ENCODE data around the gene RAB40AL.
"Not testable (repeated sequence)": the region's sequence is repeated elsewhere in the genome, so short reads cannot be mapped to it uniquely, and the experiment has no call there.

RAB40AL gene

GRCh38 chrX:102936972-102937371 lies at the start of gene RAB40AL:
RAB40AL (plus strand) TSS chrX:102937272; CDS start chrX:102937319, 47 bp downstream.
- not testable (repeated sequence) for DNase-seq (ENCODE audit: low spot score)

- no peak for DNase-seq (ENCODE audit: low spot score)
Observed at GRCh38 chrX:102887687-102888086, 49.4 kb upstream of the RAB40AL start.

- no peak for DNase-seq (ENCODE audit: low spot score)
Observed at GRCh38 chrX:102892103-102892502, 45.0 kb upstream of the RAB40AL start.

GRCh38 chrX:102899940-102900916 lies 36.8 kb upstream of the RAB40AL start:
- DNase-seq (ENCODE audit: low spot score), result peak; percentile 21

- no peak for DNase-seq (ENCODE audit: low spot score)
Observed at GRCh38 chrX:102902355-102902754, 34.7 kb upstream of the RAB40AL start.

- no peak for DNase-seq (ENCODE audit: low spot score)
Observed at GRCh38 chrX:102930990-102931756, 5.9 kb upstream of the RAB40AL start.

- DNase-seq (ENCODE audit: low spot score), result peak; percentile 32
Observed at GRCh38 chrX:102934624-102935023, 2.4 kb upstream of the RAB40AL start.

- DNase-seq (ENCODE audit: low spot score), result peak; percentile 34
Observed at GRCh38 chrX:102950908-102951866, 14.1 kb downstream of the RAB40AL start.

- no peak for DNase-seq (ENCODE audit: low spot score)
Observed at GRCh38 chrX:102957751-102958150, 20.7 kb downstream of the RAB40AL start.

- DNase-seq (ENCODE audit: low spot score), result no peak
Observed at GRCh38 chrX:102958794-102959193, 21.7 kb downstream of the RAB40AL start.

- DNase-seq (ENCODE audit: low spot score), result no peak
Observed at GRCh38 chrX:102959471-102959870, 22.4 kb downstream of the RAB40AL start.

- DNase-seq (ENCODE audit: low spot score), result no peak
Observed at GRCh38 chrX:102963955-102964354, 26.9 kb downstream of the RAB40AL start.

GRCh38 chrX:102964940-102965339 lies 27.9 kb downstream of the RAB40AL start:
- DNase-seq (ENCODE audit: low spot score), result no peak

- no peak for DNase-seq (ENCODE audit: low spot score)
Observed at GRCh38 chrX:102966701-102967100, 29.6 kb downstream of the RAB40AL start.

- DNase-seq (ENCODE audit: low spot score), result no peak
Observed at GRCh38 chrX:102968216-102968615, 31.1 kb downstream of the RAB40AL start.

- not testable (repeated sequence) for DNase-seq (ENCODE audit: low spot score)
Observed at GRCh38 chrX:102971536-102971935, 34.5 kb downstream of the RAB40AL start.

GRCh38 chrX:102975016-102975415 lies 37.9 kb downstream of the RAB40AL start:
- DNase-seq (ENCODE audit: low spot score), result no peak

GRCh38 chrX:102976286-102976685 lies 39.2 kb downstream of the RAB40AL start:
- DNase-seq (ENCODE audit: low spot score), result no peak

- no peak for DNase-seq (ENCODE audit: low spot score)
Observed at GRCh38 chrX:102976793-102977495, 39.9 kb downstream of the RAB40AL start.

- DNase-seq (ENCODE audit: low spot score), result no peak
Observed at GRCh38 chrX:102978594-102978993, 41.5 kb downstream of the RAB40AL start.

- no peak for DNase-seq (ENCODE audit: low spot score)
Observed at GRCh38 chrX:102979536-102979935, 42.5 kb downstream of the RAB40AL start.

Measured in HuH-7 (cell line).